ENCODE data around the gene GALNT18. TPM values are rescaled to one million over a fixed set of nuclear protein-coding genes. Genes with fewer than 3 reads are reported as not detected.

GALNT18 gene
- total RNA-seq, 1 experiment from 2014 or later, result 1.7 TPM

GRCh38 chr11:11229647-11230046, 392.2 kb downstream of the GALNT18 start:
- H3K23me2 ChIP-seq (ENCODE audit: insufficient read length, low read depth, low read length, poor library complexity, severe bottlenecking), result no peaks in the 10 kb centered on the region
- H4K20me1 ChIP-seq (ENCODE audit: control insufficient read depth, insufficient read depth, insufficient read length), result no peaks in the 10 kb centered on the region
- no peaks in the 10 kb centered on the region for H3K27me3 ChIP-seq (ENCODE audit: insufficient read depth, low read length)
- no peak overlapping the region for H3K14ac ChIP-seq (ENCODE audit: insufficient read depth, low read length)
- TF ChIP-seq CTCF (conservative IDR thresholded peaks at IDR 0.05), result no peak
- WGBS (ENCODE audit: extremely low coverage, insufficient read length, low lambda C conversion rate), result no CpG with 5 or more reads among the region's 2 CpGs
- no peak overlapping the region for H3K9ac ChIP-seq (ENCODE audit: extremely low read depth, insufficient read length, low read length)
- H3K79me1 ChIP-seq (ENCODE audit: insufficient read depth, low read depth, low read length, poor library complexity, severe bottlenecking), result no peaks in the 10 kb centered on the region
- no peak overlapping the region for H2BK15ac ChIP-seq (ENCODE audit: low read depth, low read length)
- H4K5ac ChIP-seq (ENCODE audit: insufficient read length, low read depth, low read length), result no peak overlapping the region
- H4K91ac ChIP-seq (ENCODE audit: insufficient read length, low read depth, low read length), result no peak overlapping the region
- H2BK12ac ChIP-seq (ENCODE audit: insufficient read length, low read depth, low read length), result no peak overlapping the region
- no peaks in the 10 kb centered on the region for H3K79me2 ChIP-seq (ENCODE audit: insufficient read depth, low read length)
- peaks cover 5% of the 10 kb centered on the region; the same call in 1 of the 2 replicates for H3K27me3 Mint-ChIP-seq (ENCODE audit: low read depth)
- H3K27ac ChIP-seq (ENCODE audit: insufficient read length, low read depth, low read length), result no peak overlapping the region
- no peaks in the 10 kb centered on the region for H3K9me3 ChIP-seq (ENCODE audit: control insufficient read depth, low read depth, low read length)
- no peak overlapping the region for H2AK5ac ChIP-seq (ENCODE audit: insufficient read length, low read length)
- H3K4me1 Mint-ChIP-seq, result peaks cover 3 to 9% of the 10 kb centered on the region in 2 experiments
- H2BK5ac ChIP-seq (ENCODE audit: insufficient read length, low read length), result no peak overlapping the region
- H2BK20ac ChIP-seq (ENCODE audit: low read depth, low read length, poor library complexity, severe bottlenecking), result no peak overlapping the region
- no peak overlapping the region for H2AFZ ChIP-seq (ENCODE audit: low read length)
- no peak overlapping the region for H2BK120ac ChIP-seq (ENCODE audit: low read depth, low read length, poor library complexity, severe bottlenecking)
- no peak overlapping the region for H3K4ac ChIP-seq (ENCODE audit: low read depth, low read length)
- H3K4me3 Mint-ChIP-seq, result no peak overlapping the region
- H3K56ac ChIP-seq (ENCODE audit: insufficient read length, low read depth, low read length), result no peak overlapping the region
- H3K9me3 Mint-ChIP-seq, result no peaks in the 10 kb centered on the region
- H3K4me2 ChIP-seq (ENCODE audit: insufficient read depth, insufficient read length, low read length), result no peak overlapping the region
- no peak overlapping the region for H3K23ac ChIP-seq (ENCODE audit: insufficient read length, low read depth, low read length)
- H4K8ac ChIP-seq (replicated peaks; ENCODE audit: insufficient read length, low read depth, low read length), result no peak overlapping the region
- H3K18ac ChIP-seq (ENCODE audit: insufficient read length, low read depth, low read length), result no peak overlapping the region
- peaks cover 0 to 2% (median 0%) of the 10 kb centered on the region in 3 experiments; a peak in 2 of 7 replicates for H3K36me3 Mint-ChIP-seq (ENCODE audit: insufficient read depth in 1 of 3, low read depth in 3 of 3)
- DNase-seq, result no peak
- H3K27ac Mint-ChIP-seq, result no peak overlapping the region
- no peaks in the 10 kb centered on the region for H3K4me1 ChIP-seq (ENCODE audit: insufficient read depth, low read length)
- H3T11ph ChIP-seq (ENCODE audit: low read length), result no peak overlapping the region
